ENCODE results near the gene PPM1N.

DNA sequence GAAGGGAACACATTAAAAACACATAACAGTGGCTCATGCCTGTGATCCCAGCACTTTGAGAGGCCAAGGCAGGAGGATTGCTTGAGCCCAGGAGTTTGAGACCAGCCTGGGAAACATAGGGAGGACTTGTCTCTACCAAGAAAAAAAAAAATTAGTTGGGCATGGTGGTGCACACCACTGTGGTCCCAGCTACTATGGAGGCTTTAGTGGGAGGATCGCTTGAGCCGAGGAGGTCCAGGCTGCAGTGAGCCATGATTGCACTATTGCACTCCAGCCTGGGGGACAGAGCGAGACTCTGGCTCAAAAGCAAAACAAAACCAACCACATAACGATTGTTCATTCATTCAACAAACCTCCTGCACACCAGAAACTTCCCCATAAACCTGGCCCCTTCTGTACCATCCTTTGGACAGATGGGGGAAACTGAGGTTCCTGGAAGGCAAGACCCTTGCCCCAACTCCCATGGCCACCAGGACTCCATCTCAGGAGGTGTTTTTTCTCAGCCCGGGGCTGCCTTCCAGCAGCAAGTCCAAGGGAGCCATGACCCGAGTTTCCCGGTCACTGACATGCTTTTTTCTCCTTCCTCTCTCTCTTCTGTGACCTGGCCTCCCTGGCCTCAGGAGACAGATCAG lies 26.2 kb upstream of the PPM1N start:
- TF ChIP-seq POLR2A (IDR thresholded peaks at IDR 0.05), result no peak
- TF ChIP-seq, protein P1, sequence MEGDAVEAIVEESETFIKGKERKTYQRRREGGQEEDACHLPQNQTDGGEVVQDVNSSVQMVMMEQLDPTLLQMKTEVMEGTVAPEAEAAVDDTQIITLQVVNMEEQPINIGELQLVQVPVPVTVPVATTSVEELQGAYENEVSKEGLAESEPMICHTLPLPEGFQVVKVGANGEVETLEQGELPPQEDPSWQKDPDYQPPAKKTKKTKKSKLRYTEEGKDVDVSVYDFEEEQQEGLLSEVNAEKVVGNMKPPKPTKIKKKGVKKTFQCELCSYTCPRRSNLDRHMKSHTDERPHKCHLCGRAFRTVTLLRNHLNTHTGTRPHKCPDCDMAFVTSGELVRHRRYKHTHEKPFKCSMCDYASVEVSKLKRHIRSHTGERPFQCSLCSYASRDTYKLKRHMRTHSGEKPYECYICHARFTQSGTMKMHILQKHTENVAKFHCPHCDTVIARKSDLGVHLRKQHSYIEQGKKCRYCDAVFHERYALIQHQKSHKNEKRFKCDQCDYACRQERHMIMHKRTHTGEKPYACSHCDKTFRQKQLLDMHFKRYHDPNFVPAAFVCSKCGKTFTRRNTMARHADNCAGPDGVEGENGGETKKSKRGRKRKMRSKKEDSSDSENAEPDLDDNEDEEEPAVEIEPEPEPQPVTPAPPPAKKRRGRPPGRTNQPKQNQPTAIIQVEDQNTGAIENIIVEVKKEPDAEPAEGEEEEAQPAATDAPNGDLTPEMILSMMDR (IDR thresholded peaks at IDR 0.05), result no peak
